ENCODE measurements around the gene DHX16. TPM values are rescaled to one million over a fixed set of nuclear protein-coding genes. Genes with fewer than 3 reads are reported as not detected.

DHX16 gene
- total and polyA plus RNA-seq, 2 experiments from 2014 or later = 16.0 to 31.3 TPM

DNA sequence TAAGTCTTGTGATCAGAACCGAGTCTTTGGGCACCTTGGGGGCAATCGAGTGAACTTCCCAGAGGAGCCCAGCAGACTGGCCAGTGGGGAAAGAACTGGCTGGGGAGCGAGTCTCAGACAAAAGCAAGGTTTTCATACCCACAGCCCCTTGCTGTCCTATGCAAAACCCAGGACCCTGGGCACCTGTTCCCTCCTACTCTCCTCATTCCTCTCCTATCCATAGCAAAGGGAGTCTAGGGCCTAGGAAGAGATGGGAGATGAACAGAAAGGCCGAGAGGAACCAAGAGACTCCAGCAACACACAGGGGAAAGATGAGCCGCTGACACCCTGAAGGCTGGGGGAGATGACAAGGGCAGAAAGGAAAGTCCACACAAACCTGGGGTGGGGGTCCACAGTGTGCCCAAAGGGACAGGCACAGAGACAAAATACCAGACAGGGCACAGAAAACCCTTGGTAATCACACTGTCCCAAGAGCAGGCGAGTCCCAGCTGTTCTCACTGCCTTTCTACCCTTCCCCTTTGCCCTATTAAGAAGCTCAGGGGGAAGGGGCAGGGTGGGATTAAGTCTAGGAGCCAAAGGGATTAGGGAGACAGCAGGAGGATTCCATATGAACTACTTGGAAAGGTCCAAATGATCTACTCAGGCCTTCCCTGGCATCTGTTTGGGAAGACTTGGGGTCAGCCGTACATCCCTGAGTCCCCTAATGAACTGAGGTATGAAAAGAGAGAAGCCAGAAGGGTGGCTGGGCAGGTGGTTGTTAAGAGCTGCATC lies 7.1 kb upstream of the DHX16 start:
- Mint-ChIP-seq H3K4me1 (peaks cover 43% of the 10 kb centered on the region), H3K27ac (no peak overlapping the region), H3K27me3 (ENCODE audit: insufficient read depth, low read depth, poor library complexity) (peaks cover 7% of the 10 kb centered on the region), H3K36me3 (ENCODE audit: low read depth) (peaks cover 22% of the 10 kb centered on the region), H3K9me3 (no peaks in the 10 kb centered on the region), H3K4me3 (peak overlapping the region; percentile 70; the same call in 1 of the 3 replicates)
- H2AFZ ChIP-seq = no peak overlapping the region
- H4K20me1 ChIP-seq (replicated peaks; ENCODE audit: insufficient read depth) = no peaks in the 10 kb centered on the region; the same call in 1 of the 2 replicates
- H3K79me2 ChIP-seq (replicated peaks; ENCODE audit: insufficient read depth) = peaks cover 15% of the 10 kb centered on the region
- H3F3A ChIP-seq (replicated peaks; ENCODE audit: low read depth) = 0 out of 2 replicates have a peak, but pooled peaks cover 5% of the 10 kb centered on the region
- TF ChIP-seq, protein P1, sequence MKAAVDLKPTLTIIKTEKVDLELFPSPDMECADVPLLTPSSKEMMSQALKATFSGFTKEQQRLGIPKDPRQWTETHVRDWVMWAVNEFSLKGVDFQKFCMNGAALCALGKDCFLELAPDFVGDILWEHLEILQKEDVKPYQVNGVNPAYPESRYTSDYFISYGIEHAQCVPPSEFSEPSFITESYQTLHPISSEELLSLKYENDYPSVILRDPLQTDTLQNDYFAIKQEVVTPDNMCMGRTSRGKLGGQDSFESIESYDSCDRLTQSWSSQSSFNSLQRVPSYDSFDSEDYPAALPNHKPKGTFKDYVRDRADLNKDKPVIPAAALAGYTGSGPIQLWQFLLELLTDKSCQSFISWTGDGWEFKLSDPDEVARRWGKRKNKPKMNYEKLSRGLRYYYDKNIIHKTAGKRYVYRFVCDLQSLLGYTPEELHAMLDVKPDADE (IDR thresholded peaks at IDR 0.05) = no peak
- TF ChIP-seq ZNF114 (CRISPR knock-in tag; IDR thresholded peaks at IDR 0.05) (no peak), STAT1 (IDR thresholded peaks at IDR 0.05; ENCODE audit: unreplicated experiment) (no peak), EZH2 (IDR thresholded peaks at IDR 0.05; ENCODE audit: low read depth, unreplicated experiment) (no peak), NANOG (IDR thresholded peaks at IDR 0.05; ENCODE audit: borderline replicate concordance) (no peak), EZH2phosphoT487 (IDR thresholded peaks at IDR 0.05; ENCODE audit: unreplicated experiment) (no peak), ZNF331 (CRISPR knock-in tag; IDR thresholded peaks at IDR 0.05; ENCODE audit: low read depth) (no peak), POLR2AphosphoS5 (IDR thresholded peaks at IDR 0.05; ENCODE audit: low read depth) (no peak), CREB1 (CRISPR knock-in tag; IDR thresholded peaks at IDR 0.05; ENCODE audit: low read depth) (no peak), JUNB (IDR thresholded peaks at IDR 0.05; ENCODE audit: unreplicated experiment) (no peak)
- TF ChIP-seq, protein P2, sequence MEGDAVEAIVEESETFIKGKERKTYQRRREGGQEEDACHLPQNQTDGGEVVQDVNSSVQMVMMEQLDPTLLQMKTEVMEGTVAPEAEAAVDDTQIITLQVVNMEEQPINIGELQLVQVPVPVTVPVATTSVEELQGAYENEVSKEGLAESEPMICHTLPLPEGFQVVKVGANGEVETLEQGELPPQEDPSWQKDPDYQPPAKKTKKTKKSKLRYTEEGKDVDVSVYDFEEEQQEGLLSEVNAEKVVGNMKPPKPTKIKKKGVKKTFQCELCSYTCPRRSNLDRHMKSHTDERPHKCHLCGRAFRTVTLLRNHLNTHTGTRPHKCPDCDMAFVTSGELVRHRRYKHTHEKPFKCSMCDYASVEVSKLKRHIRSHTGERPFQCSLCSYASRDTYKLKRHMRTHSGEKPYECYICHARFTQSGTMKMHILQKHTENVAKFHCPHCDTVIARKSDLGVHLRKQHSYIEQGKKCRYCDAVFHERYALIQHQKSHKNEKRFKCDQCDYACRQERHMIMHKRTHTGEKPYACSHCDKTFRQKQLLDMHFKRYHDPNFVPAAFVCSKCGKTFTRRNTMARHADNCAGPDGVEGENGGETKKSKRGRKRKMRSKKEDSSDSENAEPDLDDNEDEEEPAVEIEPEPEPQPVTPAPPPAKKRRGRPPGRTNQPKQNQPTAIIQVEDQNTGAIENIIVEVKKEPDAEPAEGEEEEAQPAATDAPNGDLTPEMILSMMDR (conservative IDR thresholded peaks at IDR 0.05; ENCODE audit: low read depth in 2 of 2) = no peak
- TF ChIP-seq, protein P3, sequence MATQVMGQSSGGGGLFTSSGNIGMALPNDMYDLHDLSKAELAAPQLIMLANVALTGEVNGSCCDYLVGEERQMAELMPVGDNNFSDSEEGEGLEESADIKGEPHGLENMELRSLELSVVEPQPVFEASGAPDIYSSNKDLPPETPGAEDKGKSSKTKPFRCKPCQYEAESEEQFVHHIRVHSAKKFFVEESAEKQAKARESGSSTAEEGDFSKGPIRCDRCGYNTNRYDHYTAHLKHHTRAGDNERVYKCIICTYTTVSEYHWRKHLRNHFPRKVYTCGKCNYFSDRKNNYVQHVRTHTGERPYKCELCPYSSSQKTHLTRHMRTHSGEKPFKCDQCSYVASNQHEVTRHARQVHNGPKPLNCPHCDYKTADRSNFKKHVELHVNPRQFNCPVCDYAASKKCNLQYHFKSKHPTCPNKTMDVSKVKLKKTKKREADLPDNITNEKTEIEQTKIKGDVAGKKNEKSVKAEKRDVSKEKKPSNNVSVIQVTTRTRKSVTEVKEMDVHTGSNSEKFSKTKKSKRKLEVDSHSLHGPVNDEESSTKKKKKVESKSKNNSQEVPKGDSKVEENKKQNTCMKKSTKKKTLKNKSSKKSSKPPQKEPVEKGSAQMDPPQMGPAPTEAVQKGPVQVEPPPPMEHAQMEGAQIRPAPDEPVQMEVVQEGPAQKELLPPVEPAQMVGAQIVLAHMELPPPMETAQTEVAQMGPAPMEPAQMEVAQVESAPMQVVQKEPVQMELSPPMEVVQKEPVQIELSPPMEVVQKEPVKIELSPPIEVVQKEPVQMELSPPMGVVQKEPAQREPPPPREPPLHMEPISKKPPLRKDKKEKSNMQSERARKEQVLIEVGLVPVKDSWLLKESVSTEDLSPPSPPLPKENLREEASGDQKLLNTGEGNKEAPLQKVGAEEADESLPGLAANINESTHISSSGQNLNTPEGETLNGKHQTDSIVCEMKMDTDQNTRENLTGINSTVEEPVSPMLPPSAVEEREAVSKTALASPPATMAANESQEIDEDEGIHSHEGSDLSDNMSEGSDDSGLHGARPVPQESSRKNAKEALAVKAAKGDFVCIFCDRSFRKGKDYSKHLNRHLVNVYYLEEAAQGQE (IDR thresholded peaks at IDR 0.05; ENCODE audit: unreplicated experiment) = no peak
- TF ChIP-seq, protein P4, sequence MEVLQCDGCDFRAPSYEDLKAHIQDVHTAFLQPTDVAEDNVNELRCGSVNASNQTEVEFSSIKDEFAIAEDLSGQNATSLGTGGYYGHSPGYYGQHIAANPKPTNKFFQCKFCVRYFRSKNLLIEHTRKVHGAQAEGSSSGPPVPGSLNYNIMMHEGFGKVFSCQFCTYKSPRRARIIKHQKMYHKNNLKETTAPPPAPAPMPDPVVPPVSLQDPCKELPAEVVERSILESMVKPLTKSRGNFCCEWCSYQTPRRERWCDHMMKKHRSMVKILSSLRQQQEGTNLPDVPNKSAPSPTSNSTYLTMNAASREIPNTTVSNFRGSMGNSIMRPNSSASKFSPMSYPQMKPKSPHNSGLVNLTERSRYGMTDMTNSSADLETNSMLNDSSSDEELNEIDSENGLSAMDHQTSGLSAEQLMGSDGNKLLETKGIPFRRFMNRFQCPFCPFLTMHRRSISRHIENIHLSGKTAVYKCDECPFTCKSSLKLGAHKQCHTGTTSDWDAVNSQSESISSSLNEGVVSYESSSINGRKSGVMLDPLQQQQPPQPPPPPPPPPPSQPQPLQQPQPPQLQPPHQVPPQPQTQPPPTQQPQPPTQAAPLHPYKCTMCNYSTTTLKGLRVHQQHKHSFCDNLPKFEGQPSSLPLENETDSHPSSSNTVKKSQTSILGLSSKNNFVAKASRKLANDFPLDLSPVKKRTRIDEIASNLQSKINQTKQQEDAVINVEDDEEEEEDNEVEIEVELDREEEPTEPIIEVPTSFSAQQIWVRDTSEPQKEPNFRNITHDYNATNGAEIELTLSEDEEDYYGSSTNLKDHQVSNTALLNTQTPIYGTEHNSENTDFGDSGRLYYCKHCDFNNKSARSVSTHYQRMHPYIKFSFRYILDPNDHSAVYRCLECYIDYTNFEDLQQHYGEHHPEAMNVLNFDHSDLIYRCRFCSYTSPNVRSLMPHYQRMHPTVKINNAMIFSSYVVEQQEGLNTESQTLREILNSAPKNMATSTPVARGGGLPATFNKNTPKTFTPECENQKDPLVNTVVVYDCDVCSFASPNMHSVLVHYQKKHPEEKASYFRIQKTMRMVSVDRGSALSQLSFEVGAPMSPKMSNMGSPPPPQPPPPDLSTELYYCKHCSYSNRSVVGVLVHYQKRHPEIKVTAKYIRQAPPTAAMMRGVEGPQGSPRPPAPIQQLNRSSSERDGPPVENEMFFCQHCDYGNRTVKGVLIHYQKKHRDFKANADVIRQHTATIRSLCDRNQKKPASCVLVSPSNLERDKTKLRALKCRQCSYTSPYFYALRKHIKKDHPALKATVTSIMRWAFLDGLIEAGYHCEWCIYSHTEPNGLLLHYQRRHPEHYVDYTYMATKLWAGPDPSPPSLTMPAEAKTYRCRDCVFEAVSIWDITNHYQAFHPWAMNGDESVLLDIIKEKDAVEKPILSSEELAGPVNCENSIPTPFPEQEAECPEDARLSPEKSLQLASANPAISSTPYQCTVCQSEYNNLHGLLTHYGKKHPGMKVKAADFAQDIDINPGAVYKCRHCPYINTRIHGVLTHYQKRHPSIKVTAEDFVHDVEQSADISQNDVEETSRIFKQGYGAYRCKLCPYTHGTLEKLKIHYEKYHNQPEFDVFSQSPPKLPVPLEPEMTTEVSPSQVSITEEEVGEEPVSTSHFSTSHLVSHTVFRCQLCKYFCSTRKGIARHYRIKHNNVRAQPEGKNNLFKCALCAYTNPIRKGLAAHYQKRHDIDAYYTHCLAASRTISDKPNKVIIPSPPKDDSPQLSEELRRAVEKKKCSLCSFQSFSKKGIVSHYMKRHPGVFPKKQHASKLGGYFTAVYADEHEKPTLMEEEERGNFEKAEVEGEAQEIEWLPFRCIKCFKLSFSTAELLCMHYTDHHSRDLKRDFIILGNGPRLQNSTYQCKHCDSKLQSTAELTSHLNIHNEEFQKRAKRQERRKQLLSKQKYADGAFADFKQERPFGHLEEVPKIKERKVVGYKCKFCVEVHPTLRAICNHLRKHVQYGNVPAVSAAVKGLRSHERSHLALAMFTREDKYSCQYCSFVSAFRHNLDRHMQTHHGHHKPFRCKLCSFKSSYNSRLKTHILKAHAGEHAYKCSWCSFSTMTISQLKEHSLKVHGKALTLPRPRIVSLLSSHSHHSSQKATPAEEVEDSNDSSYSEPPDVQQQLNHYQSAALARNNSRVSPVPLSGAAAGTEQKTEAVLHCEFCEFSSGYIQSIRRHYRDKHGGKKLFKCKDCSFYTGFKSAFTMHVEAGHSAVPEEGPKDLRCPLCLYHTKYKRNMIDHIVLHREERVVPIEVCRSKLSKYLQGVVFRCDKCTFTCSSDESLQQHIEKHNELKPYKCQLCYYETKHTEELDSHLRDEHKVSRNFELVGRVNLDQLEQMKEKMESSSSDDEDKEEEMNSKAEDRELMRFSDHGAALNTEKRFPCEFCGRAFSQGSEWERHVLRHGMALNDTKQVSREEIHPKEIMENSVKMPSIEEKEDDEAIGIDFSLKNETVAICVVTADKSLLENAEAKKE (CRISPR knock-in tag; IDR thresholded peaks at IDR 0.05) = no peak
- H3K4me1 ChIP-seq (ENCODE audit: insufficient read depth) = peaks cover 34% of the 10 kb centered on the region
- peaks cover 5% of the 10 kb centered on the region; the same call in 1 of the 2 replicates for H3K36me3 ChIP-seq (ENCODE audit: insufficient read depth)
- no peaks in the 10 kb centered on the region for H3K27me3 ChIP-seq (ENCODE audit: insufficient read depth)
- DNase-seq (ENCODE audit: low spot score) = no peak
- ATAC-seq = peak; percentile 3; the same call in 2 of the 3 replicates
- H3K4me3 ChIP-seq = peak overlapping the region; percentile 55; the same call in 1 of the 2 replicates
- H3K4me2 ChIP-seq = peak overlapping the region; percentile 86
- H3K9me2 ChIP-seq (ENCODE audit: insufficient read depth) = no peaks in the 10 kb centered on the region
- H3K27ac ChIP-seq (ENCODE audit: low read depth) = no peak overlapping the region

Measured in GM23338 (cell line).